Measurements from ENCODE around the gene RRAGD. TPM values are rescaled to one million over a fixed set of nuclear protein-coding genes. Genes with fewer than 3 reads are reported as not detected.

The RRAGD gene
- total RNA-seq, 1 donor: 1.4 TPM

GRCh38 chr6:89393659-89394058, 18.4 kb downstream of the RRAGD start:
- TF ChIP-seq, protein P1, sequence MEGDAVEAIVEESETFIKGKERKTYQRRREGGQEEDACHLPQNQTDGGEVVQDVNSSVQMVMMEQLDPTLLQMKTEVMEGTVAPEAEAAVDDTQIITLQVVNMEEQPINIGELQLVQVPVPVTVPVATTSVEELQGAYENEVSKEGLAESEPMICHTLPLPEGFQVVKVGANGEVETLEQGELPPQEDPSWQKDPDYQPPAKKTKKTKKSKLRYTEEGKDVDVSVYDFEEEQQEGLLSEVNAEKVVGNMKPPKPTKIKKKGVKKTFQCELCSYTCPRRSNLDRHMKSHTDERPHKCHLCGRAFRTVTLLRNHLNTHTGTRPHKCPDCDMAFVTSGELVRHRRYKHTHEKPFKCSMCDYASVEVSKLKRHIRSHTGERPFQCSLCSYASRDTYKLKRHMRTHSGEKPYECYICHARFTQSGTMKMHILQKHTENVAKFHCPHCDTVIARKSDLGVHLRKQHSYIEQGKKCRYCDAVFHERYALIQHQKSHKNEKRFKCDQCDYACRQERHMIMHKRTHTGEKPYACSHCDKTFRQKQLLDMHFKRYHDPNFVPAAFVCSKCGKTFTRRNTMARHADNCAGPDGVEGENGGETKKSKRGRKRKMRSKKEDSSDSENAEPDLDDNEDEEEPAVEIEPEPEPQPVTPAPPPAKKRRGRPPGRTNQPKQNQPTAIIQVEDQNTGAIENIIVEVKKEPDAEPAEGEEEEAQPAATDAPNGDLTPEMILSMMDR (IDR thresholded peaks at IDR 0.05; ENCODE audit: insufficient read depth, low read length): no peak
- DNase-seq (ENCODE audit: low read depth): no peak

GRCh38 chr6:89392823-89393222, 19.2 kb downstream of the RRAGD start:
- no peak overlapping the region for H3K4me3 ChIP-seq (ENCODE audit: low read depth, low read length)
- DNase-seq (ENCODE audit: low read depth): no peak
- TF ChIP-seq, protein P1 (IDR thresholded peaks at IDR 0.05; ENCODE audit: insufficient read depth, low read length): no peak

More at GRCh38 chr6:89393659-89394058, 18.4 kb downstream of the RRAGD start:
- H3K4me3 ChIP-seq (ENCODE audit: low read depth, low read length): no peak overlapping the region

- DNase-seq (ENCODE audit: low read depth): no peak
- TF ChIP-seq, protein P1 (IDR thresholded peaks at IDR 0.05; ENCODE audit: insufficient read depth, low read length): no peak
- H3K4me3 ChIP-seq (ENCODE audit: low read depth, low read length): no peak overlapping the region
These were observed 23.2 kb downstream of the RRAGD start for GRCh38 chr6:89388846-89389245.

DNA sequence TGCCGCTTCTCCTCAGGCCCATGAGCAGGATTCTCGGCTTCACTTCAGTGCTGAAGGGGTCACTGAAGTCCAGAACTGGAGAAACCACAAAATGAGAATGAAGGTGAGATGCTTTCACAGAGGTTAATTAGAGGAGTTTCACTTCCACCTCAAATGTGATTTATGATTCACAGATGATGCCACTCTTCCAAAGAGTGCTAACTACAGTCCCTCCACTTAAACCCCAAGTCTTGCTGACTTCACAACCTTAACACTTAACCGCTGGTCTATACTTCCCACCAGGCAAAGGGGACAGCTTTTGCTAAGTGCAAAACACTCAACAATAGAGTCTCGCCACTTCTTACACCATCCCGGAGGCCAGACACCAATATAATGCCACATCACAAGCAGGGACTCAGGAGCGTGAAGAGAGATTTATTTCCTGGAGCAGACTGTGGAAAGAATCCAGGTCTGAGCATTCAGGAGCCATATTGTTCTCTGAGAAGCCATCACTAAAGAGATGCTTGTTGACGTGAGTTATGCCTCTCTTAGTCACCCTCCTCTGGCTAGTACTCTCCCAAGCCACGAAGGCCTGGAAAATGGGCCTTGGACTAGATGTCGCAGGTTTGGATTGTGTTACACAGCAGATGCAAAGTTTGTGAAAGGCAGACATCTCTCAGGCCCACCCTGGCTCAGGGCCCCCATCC, 24.4 kb downstream of the RRAGD start:
- TF ChIP-seq, protein P1 (IDR thresholded peaks at IDR 0.05; ENCODE audit: insufficient read depth, low read length): no peak
- no peak overlapping the region for H3K4me3 ChIP-seq (ENCODE audit: low read depth, low read length)
- DNase-seq (ENCODE audit: low read depth): no peak

DNA sequence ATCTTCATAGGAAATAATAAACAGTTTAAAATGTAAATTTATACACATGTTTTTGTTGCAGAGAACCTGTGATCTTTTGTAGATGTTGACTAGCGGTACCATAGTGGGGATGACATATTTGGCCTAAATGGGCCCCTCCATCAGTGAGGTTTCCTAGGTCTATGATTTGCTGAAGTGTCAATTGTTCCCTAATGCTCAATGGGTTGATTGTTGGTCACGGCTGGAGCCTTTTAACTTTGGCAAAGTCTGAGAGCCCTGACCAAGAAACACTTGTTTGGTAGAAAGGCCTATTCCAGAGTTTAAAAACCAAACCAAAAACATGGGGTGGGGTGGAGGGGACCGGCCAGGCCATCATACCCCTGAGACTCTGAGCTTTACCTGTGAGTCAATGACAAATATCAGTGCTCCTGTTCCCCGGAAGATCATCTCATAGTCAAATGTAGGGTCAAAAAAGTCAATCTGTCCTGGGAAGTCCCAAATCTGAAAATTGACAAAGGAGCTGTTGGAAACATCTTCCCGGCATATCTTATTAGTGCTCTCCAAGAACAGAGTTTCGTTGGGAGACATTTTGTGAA, 25.1 kb downstream of the RRAGD start:
- TF ChIP-seq, protein P1 (IDR thresholded peaks at IDR 0.05; ENCODE audit: insufficient read depth, low read length): no peak
- H3K4me3 ChIP-seq (ENCODE audit: low read depth, low read length): no peak overlapping the region
- no peak for DNase-seq (ENCODE audit: low read depth)

DNA sequence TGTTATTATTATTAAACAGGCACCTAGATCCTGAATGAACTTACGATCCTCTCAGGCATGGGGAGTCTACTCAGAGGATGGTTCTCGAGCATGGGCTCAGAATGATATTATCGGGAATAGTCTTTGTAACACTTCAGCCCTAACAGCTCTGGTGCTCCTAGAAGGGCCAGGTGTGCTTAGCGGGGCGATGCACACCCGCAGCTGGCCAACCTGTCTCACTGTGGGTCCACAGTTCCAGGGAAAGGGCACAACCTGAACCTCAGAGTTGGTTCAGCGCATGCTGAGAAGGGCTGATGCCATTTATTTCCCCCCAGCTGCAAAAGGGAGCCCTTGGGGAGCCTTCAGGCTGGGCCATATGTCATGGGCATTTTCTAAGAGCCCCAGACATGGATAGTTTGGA, 26.2 kb downstream of the RRAGD start:
- no peak overlapping the region for H3K4me3 ChIP-seq (ENCODE audit: low read depth, low read length)
- TF ChIP-seq, protein P1 (IDR thresholded peaks at IDR 0.05; ENCODE audit: insufficient read depth, low read length): no peak
- DNase-seq (ENCODE audit: low read depth): no peak
